HEK293 (cell line): Measurements from ENCODE around the gene SCG3.

Experiments
- CTCF ChIA-PET: fragments of 350-600 bp; formaldehyde crosslinking; extraction: SDS; loops from one replicate; lab custom pipeline; 2021; ENCODE audit warnings: antibody characterized with exemption; lab: Yijun Ruan, JAX
- POLR2A ChIA-PET: fragments of 300-600 bp; formaldehyde crosslinking; extraction: SDS; loops from one replicate; lab custom pipeline; 2020; ENCODE audit warnings: antibody characterized with exemption, inconsistent platforms; lab: Yijun Ruan, JAX
- H3K27ac ChIP-seq: fragments of 200-500 bp; sonication (Bioruptor generic); 2 replicates; pipeline ENCODE4 v1.5.1; 2014; ENCODE audit warnings: low read depth, low read length, control low read depth, inconsistent platforms; ENCODE audit errors: extremely low read depth
- H3K36me3 ChIP-seq, 2 experiments: fragments of 200-500 bp in 1 of 2; sonication (Bioruptor generic) in 1 of 2; 1 replicate in 1 of 2; 2 replicates in 1 of 2; pipeline ENCODE4 v1.5.1; 2014 to 2017; ENCODE audit warnings: inconsistent platforms in 2 of 2, low read length in 2 of 2; ENCODE audit not compliant: control insufficient read depth in 2 of 2, insufficient read depth in 1 of 2
- H3K4me1 ChIP-seq: fragments of 200-500 bp; sonication (Bioruptor generic); 2 replicates; pipeline ENCODE4 v1.5.1; 2014; ENCODE audit warnings: mild to moderate bottlenecking, low read length, inconsistent platforms; ENCODE audit not compliant: control insufficient read depth, insufficient read depth
- H3K4me3 ChIP-seq: 2 replicates; pipeline ENCODE4 v1.5.1; 2011; ENCODE audit warnings: low read depth, mild to moderate bottlenecking, control low read depth, low read length, moderate library complexity
- H3K9me3 ChIP-seq: fragments of 200-500 bp; sonication (Bioruptor generic); 2 replicates; pipeline ENCODE4 v1.5.1; 2014; ENCODE audit warnings: low read depth, low read length, inconsistent platforms; ENCODE audit not compliant: control insufficient read depth, insufficient read depth
- BCL11B ChIP-seq: fragments of 450-650 bp; formaldehyde crosslinking; IDR thresholded peaks from 2 replicates; pipeline ENCODE4 v1.5.1; 2016; ENCODE audit warnings: low read depth, missing biosample characterization, missing genetic modification characterization
- GLI4 ChIP-seq: fragments of 450-650 bp; formaldehyde crosslinking; IDR thresholded peaks from 2 replicates; pipeline ENCODE4 v1.5.1; 2016; ENCODE audit warnings: missing biosample characterization, missing genetic modification characterization
- KLF16 ChIP-seq: fragments of 450-650 bp; formaldehyde crosslinking; IDR thresholded peaks from 2 replicates; pipeline ENCODE4 v1.5.1; 2017; ENCODE audit warnings: missing biosample characterization, missing genetic modification characterization
- KLF17 ChIP-seq: fragments of 450-650 bp; formaldehyde crosslinking; IDR thresholded peaks from 2 replicates; pipeline ENCODE4 v1.5.1; 2016; ENCODE audit warnings: missing biosample characterization, missing genetic modification characterization
- KLF7 ChIP-seq: fragments of 450-650 bp; formaldehyde crosslinking; IDR thresholded peaks from 2 replicates; pipeline ENCODE4 v1.5.1; 2016; ENCODE audit warnings: missing biosample characterization, missing genetic modification characterization, borderline replicate concordance
- PRDM2 ChIP-seq: fragments of 450-650 bp; formaldehyde crosslinking; IDR thresholded peaks from 2 replicates; pipeline ENCODE4 v1.5.1; 2016; ENCODE audit warnings: missing biosample characterization, missing genetic modification characterization, borderline replicate concordance
- REPIN1 ChIP-seq: fragments of 450-650 bp; formaldehyde crosslinking; IDR thresholded peaks from 2 replicates; pipeline ENCODE4 v1.5.1; 2017; ENCODE audit warnings: missing biosample characterization, missing genetic modification characterization, low read depth
- SALL2 ChIP-seq: fragments of 450-650 bp; formaldehyde crosslinking; IDR thresholded peaks from 2 replicates; pipeline ENCODE4 v1.5.0; 2017; ENCODE audit warnings: missing biosample characterization, mild to moderate bottlenecking, missing genetic modification characterization, borderline replicate concordance
- SCRT2 ChIP-seq: fragments of 450-650 bp; formaldehyde crosslinking; IDR thresholded peaks from 2 replicates; pipeline ENCODE4 v1.5.1; 2016; ENCODE audit warnings: missing biosample characterization, missing genetic modification characterization
- SETDB1 ChIP-seq: IDR thresholded peaks from one replicate; pipeline ENCODE4 v1.6.1; 2017; ENCODE audit warnings: mild to moderate bottlenecking, low read length, moderate library complexity, mixed read lengths; ENCODE audit not compliant: insufficient read length
- ZBTB44 ChIP-seq: fragments of 450-650 bp; IDR thresholded peaks from 2 replicates; pipeline ENCODE4 v1.5.1; 2018; ENCODE audit warnings: missing biosample characterization, mild to moderate bottlenecking, missing genetic modification characterization
- ZNF223 ChIP-seq: fragments of 450-650 bp; formaldehyde crosslinking; IDR thresholded peaks from 2 replicates; pipeline ENCODE4 v1.5.1; 2016; ENCODE audit warnings: missing biosample characterization, missing genetic modification characterization
- ZNF24 ChIP-seq: fragments of 450-650 bp; formaldehyde crosslinking; IDR thresholded peaks from 2 replicates; pipeline ENCODE4 v1.5.1; 2016; ENCODE audit warnings: missing biosample characterization, missing genetic modification characterization
- ZNF274 ChIP-seq, 2 experiments: fragments of 200-500 bp in 1 of 2; fragments of 450-650 bp in 1 of 2; sonication (Bioruptor generic) in 1 of 2; formaldehyde crosslinking in 1 of 2; IDR thresholded peaks; 2 replicates each; pipeline versions ENCODE4 v1.5.1 to v1.6.1; 2014 to 2016; ENCODE audit warnings: borderline replicate concordance in 1 of 2, inconsistent platforms in 1 of 2, low read length in 1 of 2, missing biosample characterization in 1 of 2, missing genetic modification characterization in 1 of 2
- ZNF350 ChIP-seq: fragments of 450-650 bp; formaldehyde crosslinking; IDR thresholded peaks from 2 replicates; pipeline ENCODE4 v1.5.0; 2017; ENCODE audit warnings: missing biosample characterization, mild to moderate bottlenecking, missing genetic modification characterization
- ZNF354C ChIP-seq: fragments of 450-650 bp; formaldehyde crosslinking; IDR thresholded peaks from 2 replicates; pipeline ENCODE4 v1.5.1; 2016; ENCODE audit warnings: missing biosample characterization, missing genetic modification characterization, low read depth, borderline replicate concordance
- ZNF394 ChIP-seq: fragments of 450-650 bp; formaldehyde crosslinking; IDR thresholded peaks from 2 replicates; pipeline ENCODE4 v1.5.1; 2016; ENCODE audit warnings: missing biosample characterization, missing genetic modification characterization, mild to moderate bottlenecking, moderate library complexity, borderline replicate concordance
- ZNF433 ChIP-seq: fragments of 450-650 bp; formaldehyde crosslinking; IDR thresholded peaks from 2 replicates; pipeline ENCODE4 v1.5.1; 2016; ENCODE audit warnings: missing biosample characterization, missing genetic modification characterization, low read depth
- ZNF513 ChIP-seq: fragments of 450-650 bp; IDR thresholded peaks from 2 replicates; pipeline ENCODE4 v1.5.1; 2018; ENCODE audit warnings: missing biosample characterization, missing genetic modification characterization
- ZNF626 ChIP-seq: fragments of 450-650 bp; sonication (Bioruptor Pico); formaldehyde crosslinking; IDR thresholded peaks from 2 replicates; pipeline ENCODE4 v1.5.1; 2018; ENCODE audit warnings: missing biosample characterization, missing genetic modification characterization, inconsistent platforms
- ZSCAN18 ChIP-seq: fragments of 450-650 bp; formaldehyde crosslinking; IDR thresholded peaks from 2 replicates; pipeline ENCODE4 v1.5.1; 2016; ENCODE audit warnings: missing biosample characterization, missing genetic modification characterization
- ZSCAN5A ChIP-seq: fragments of 450-650 bp; formaldehyde crosslinking; IDR thresholded peaks from 2 replicates; pipeline ENCODE4 v1.5.1; 2016; ENCODE audit warnings: missing biosample characterization, missing genetic modification characterization

Gene SCG3

GRCh38 chr15:51678096-51678495 lies 3.2 kb upstream of the SCG3 start:
- TF ChIP-seq ZNF513 (tag by site-specific recombination) (no peak), REPIN1 (tag by site-specific recombination) (no peak), ZNF354C (tag by site-specific recombination) (no peak), ZBTB44 (tag by site-specific recombination) (no peak), ZNF433 (no peak), KLF16 (tag by site-specific recombination) (no peak), PRDM2 (tag by site-specific recombination) (no peak)
- Histone ChIP-seq H3K4me3 (no peak overlapping the region), H3K4me1 (no peaks in the 10 kb centered on the region), H3K27ac (no peak overlapping the region), H3K36me3 (no peaks in the 10 kb centered on the region), H3K9me3 (no peaks in the 10 kb centered on the region)
- ChIA-PET POLR2A (no interaction called here), CTCF (no interaction called here)

- Histone ChIP-seq H3K27ac (no peak overlapping the region), H3K36me3 (no peaks in the 10 kb centered on the region), H3K9me3 (no peaks in the 10 kb centered on the region), H3K4me1 (no peaks in the 10 kb centered on the region), H3K4me3 (no peak overlapping the region)
- ChIA-PET POLR2A (no interaction called here), CTCF (interaction anchor here (1.0 to 2.0 kb wide), 3 partner anchors 10 to 97 kb away, joined by 3 to 5 read pairs (median 4); no protein-coding TSS in a partner anchor)
- TF ChIP-seq ZNF350 (tag by site-specific recombination) = no peak
- no peak for TF ChIP-seq SETDB1
- no peak for TF ChIP-seq ZNF394 (tag by site-specific recombination)
- no peak for TF ChIP-seq ZNF24 (tag by site-specific recombination)
- TF ChIP-seq GLI4 (tag by site-specific recombination) = no peak
- no peak for TF ChIP-seq BCL11B (tag by site-specific recombination)
- TF ChIP-seq ZNF223 = no peak
- TF ChIP-seq ZNF274 (IDR thresholded peaks at IDR 0.05; ENCODE audit: low read length) = no peak
- TF ChIP-seq ZNF274 (tag by site-specific recombination; IDR thresholded peaks at IDR 0.05; ENCODE audit: borderline replicate concordance) = no peak
- TF ChIP-seq ZSCAN5A (tag by site-specific recombination) = no peak
- no peak for TF ChIP-seq SCRT2
- no peak for TF ChIP-seq KLF17 (tag by site-specific recombination)
- no peak for TF ChIP-seq KLF7
- no peak for TF ChIP-seq SALL2 (tag by site-specific recombination)
- no peak for TF ChIP-seq ZNF626 (tag by site-specific recombination)
- no peak for TF ChIP-seq ZSCAN18 (tag by site-specific recombination)
These were observed 982 bp upstream of the SCG3 start for GRCh38 chr15:51680321-51680720.
